ENCODE results near the gene DCST2.

DCST2 gene

DNA sequence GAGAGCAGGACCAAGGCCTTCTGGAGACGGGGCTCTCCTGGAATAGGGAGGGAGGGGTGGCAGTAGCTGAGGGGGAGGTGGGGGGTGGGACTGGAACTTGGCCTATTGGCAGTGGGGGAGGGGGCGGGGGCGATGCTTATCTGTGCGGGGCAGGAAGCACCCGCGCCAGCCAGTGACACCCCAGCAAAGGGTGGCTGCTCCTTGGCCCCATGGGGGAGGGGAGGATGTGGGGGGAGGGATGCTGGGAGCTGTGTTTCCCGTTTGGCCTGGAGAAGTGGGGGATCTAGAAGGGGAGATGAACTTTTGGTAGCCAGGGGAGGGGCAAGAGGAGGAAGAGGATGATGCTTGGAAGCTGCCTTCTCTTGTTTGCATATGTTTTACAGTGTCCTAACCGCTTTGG is 19.9 kb downstream of the DCST2 start:
- no peak for DNase-seq (ENCODE audit: low read depth)
- TF ChIP-seq, protein P1, sequence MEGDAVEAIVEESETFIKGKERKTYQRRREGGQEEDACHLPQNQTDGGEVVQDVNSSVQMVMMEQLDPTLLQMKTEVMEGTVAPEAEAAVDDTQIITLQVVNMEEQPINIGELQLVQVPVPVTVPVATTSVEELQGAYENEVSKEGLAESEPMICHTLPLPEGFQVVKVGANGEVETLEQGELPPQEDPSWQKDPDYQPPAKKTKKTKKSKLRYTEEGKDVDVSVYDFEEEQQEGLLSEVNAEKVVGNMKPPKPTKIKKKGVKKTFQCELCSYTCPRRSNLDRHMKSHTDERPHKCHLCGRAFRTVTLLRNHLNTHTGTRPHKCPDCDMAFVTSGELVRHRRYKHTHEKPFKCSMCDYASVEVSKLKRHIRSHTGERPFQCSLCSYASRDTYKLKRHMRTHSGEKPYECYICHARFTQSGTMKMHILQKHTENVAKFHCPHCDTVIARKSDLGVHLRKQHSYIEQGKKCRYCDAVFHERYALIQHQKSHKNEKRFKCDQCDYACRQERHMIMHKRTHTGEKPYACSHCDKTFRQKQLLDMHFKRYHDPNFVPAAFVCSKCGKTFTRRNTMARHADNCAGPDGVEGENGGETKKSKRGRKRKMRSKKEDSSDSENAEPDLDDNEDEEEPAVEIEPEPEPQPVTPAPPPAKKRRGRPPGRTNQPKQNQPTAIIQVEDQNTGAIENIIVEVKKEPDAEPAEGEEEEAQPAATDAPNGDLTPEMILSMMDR (conservative IDR thresholded peaks at IDR 0.05; ENCODE audit: low read depth, low read length): no peak
- no peak overlapping the region for H3K4me3 ChIP-seq (ENCODE audit: low read length)

DNA sequence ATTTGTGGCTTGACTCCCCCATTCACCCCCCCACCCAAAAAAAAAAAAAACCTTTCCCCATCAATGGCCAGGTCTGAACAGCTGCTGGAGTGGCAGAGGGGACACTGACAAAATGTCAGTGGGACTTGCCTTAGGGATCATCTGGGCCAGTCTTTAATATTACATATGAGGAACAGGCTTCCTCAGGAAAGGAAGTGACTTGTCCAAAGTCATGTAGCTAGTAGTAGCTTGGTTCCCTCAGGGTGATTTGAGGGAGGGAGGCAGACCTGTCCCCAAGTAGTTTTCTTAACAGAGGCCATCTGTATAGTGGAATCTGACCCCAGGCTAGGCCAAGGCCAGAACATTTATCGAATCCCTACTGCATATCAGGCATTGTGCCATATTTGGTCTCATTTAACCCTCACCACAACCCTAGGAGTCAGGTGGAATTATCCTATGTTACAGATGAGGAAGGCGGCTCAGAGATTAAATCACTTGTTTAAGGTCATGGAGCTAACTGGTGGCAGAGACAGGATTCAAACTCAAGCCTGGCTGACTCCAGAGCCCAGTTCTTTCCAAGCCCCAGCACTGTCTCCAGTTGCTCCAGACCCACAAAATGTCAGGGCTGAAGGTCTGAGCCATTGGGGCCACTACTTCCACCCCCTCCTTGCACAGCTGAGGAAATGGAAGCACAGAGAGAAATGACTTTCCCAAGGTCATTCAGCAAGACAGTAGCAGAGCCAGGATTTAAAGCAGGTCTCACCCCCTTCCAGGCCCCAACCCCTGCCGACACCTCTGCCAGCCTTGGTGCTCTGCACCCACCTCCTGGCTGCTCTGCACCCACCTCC is 20.6 kb downstream of the DCST2 start:
- TF ChIP-seq, protein P1 (conservative IDR thresholded peaks at IDR 0.05; ENCODE audit: low read depth, low read length): no peak
- DNase-seq (ENCODE audit: low read depth): no peak
- no peak overlapping the region for H3K4me3 ChIP-seq (ENCODE audit: low read length)

DNA sequence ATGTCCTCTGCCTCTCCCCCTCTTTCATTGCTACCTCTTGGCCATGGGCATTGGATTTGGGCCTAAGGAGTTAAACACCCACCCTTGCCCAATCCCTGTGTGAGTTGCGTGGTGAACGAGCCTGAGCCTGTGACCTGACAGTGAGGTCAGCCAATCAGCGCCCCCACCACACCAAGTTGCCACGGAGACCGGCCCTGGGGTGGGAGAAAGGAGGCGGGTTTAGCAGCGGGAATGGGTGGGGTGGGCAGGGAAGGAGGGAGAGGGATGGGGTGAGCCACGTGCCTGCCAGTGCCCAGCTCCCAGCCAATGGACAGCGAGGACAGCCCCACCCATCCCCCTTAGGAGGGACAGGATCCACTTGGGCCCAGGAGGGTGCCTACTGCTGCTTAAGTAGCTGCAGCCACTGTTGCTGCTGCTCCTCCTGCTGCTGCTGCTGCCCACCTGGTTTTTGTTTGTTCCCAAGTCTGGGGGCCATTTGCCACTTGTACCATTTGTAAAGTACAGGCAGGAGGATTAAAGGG is 21.5 kb downstream of the DCST2 start:
- no peak for DNase-seq (ENCODE audit: low read depth)
- H3K4me3 ChIP-seq (ENCODE audit: low read length): no peak overlapping the region
- TF ChIP-seq, protein P1 (conservative IDR thresholded peaks at IDR 0.05; ENCODE audit: low read depth, low read length): no peak

DNA sequence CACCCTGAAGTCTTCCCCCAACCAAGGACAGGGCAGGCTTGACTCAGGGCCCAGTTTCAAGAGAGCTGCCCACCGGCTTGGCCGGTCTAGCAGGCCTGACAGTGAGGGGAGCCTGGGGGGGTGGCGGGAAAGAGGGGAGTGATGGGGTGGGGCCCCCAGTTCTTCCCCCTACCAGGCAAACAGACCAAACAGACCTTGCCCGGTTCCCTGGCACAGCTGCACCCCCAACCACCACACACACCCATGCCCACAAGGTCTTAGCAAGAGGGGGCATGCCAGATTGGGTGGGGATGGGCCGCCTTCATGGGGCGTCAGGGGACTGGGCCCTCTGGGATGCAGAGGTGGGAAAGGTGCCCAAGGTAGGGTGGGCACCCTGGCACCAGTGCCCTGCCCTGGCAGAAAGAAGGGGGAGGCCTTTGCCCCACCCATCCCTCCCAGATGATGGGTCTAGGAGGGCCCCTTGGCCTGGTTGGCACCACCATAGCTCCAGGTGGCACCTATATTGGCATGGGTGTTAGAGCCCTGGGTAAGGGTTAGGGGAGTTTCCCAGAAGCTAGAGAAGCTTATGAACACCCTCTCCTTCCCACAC is 22.1 kb downstream of the DCST2 start:
- TF ChIP-seq, protein P1 (conservative IDR thresholded peaks at IDR 0.05; ENCODE audit: low read depth, low read length): no peak
- H3K4me3 ChIP-seq (ENCODE audit: low read length): no peak overlapping the region
- no peak for DNase-seq (ENCODE audit: low read depth)

DNA sequence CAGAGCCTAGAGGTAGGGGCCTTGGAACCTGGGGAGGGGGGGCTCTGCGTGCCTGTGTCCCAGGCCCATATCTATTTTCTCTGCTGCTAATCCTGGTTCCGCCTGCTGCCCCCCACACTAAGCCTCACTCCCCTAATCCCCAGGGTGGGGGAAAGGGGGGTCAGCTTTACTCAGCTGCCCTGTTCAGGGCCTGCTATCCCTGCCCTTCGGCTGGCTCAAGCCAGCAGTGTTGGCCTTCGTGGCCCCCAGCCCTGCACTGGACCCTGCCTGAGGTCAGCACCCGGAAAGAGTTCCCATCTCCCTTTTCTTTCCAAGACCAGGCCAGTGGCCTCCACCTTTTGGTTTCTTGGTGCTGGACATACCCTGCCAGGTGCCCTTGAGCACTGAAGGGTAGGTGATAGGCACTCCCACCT is 22.6 kb downstream of the DCST2 start:
- TF ChIP-seq, protein P1 (conservative IDR thresholded peaks at IDR 0.05; ENCODE audit: low read depth, low read length): no peak
- no peak for DNase-seq (ENCODE audit: low read depth)
- no peak overlapping the region for H3K4me3 ChIP-seq (ENCODE audit: low read length)

DNA sequence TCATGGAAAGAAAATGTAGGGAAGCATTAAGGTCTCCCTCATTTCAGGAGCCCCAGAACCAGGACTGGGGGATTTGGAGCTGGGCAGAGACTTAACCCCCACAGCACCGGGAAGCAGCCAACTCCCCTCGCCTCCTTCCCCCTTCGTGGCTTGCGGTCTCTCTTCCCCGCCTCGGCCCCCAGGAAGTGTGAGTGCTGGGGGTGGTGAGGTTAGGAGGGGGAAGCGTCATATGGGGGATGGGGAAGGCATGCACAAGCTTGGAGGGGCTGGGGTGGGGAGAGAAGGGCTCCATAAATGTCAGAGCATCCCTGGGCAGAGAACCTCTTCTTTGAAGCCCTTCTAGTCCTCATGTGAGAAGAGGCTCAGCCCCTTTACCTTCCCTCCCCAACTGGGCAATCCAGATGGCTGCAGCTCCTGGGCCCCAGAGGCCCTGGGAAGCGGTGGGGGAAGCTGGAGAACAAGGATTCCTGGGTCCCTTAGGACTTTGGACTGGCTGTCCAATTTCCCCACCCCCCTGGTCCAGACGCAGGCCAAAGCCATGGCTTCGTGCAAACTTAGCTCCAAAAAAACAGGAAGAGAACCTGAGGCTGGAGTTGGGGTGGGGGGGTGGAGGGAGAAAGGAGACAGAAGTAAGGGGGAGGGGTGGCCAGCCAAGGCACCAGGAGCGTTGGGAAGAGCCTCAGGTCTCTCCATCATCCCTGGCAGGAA is 23.2 kb downstream of the DCST2 start:
- H3K4me3 ChIP-seq (ENCODE audit: low read length): no peak overlapping the region
- TF ChIP-seq, protein P1 (conservative IDR thresholded peaks at IDR 0.05; ENCODE audit: low read depth, low read length): no peak
- no peak for DNase-seq (ENCODE audit: low read depth)

Measured in retinal pigment epithelial cell (primary cell).